Calu3 (cell line): ENCODE measurements around the gene CRB1. TPM values are rescaled to one million over a fixed set of nuclear protein-coding genes. Genes with fewer than 3 reads are reported as not detected.

Experiments used
- BruUV-seq: library from RNA; stranded (reverse); fragments of 400-500 nt; replicated peaks from 2 replicates; lab custom pipeline; 2021; lab: Mats Ljungman, UMichigan
- CTCF ChIA-PET: fragments of 300-600 bp; sonication (Branson Sonifier 250); formaldehyde crosslinking; loops from one replicate; lab custom pipeline; 2022; ENCODE audit warnings: antibody characterized with exemption; lab: Charles Lee
- DNase-seq: peaks from one replicate; pipeline ENCODE4 v3.0.0; 2022
- H3K27ac Mint-ChIP-seq: one replicate; pipeline ENCODE4 v1.8.0; 2022; ENCODE audit warnings: mixed read lengths; ENCODE audit not compliant: unreplicated experiment
- H3K27me3 Mint-ChIP-seq: one replicate; pipeline ENCODE4 v1.8.0; 2022; ENCODE audit warnings: mixed read lengths; ENCODE audit not compliant: unreplicated experiment
- H3K36me3 Mint-ChIP-seq: one replicate; pipeline ENCODE4 v1.8.0; 2022; ENCODE audit warnings: mild to moderate bottlenecking, moderate library complexity, mixed read lengths; ENCODE audit not compliant: insufficient read depth, unreplicated experiment
- H3K4me1 Mint-ChIP-seq: one replicate; pipeline ENCODE4 v1.8.0; 2022; ENCODE audit warnings: mild to moderate bottlenecking, low read depth, mixed read lengths; ENCODE audit not compliant: unreplicated experiment
- H3K4me3 Mint-ChIP-seq: one replicate; pipeline ENCODE4 v1.8.0; 2022; ENCODE audit warnings: mild to moderate bottlenecking, low read depth, moderate library complexity, mixed read lengths; ENCODE audit not compliant: unreplicated experiment
- H3K9me3 Mint-ChIP-seq: one replicate; pipeline ENCODE4 v1.8.0; 2022; ENCODE audit warnings: low read depth, mixed read lengths; ENCODE audit not compliant: unreplicated experiment
- CTCF ChIP-seq: fragments of 200-600 bp; IDR thresholded peaks from one replicate; pipeline ENCODE4 v1.8.0; 2022; ENCODE audit warnings: antibody characterized with exemption; ENCODE audit not compliant: unreplicated experiment
- intact Hi-C: fragments of 100-400 bp; cut with micrococcal nuclease; formaldehyde crosslinking; loops from one replicate; pipeline ENCODE4 v1.10.0; 2022; ENCODE audit not compliant: unreplicated experiment
- total RNA-seq: library from RNA; stranded (reverse); gene quantifications from 2 replicates; pipeline ENCODE4 v1.2.3, GENCODE V29; 2022

Gene CRB1
- total RNA-seq, 1 experiment from 2014 or later = not detected

GRCh38 chr1:197336571-197336970, 68.5 kb downstream of the CRB1 start:
- Mint-ChIP-seq H3K9me3 (no peaks in the 10 kb centered on the region), H3K36me3 (peaks cover 7% of the 10 kb centered on the region), H3K4me3 (no peak overlapping the region), H3K27me3 (no peaks in the 10 kb centered on the region), H3K4me1 (peaks cover 10% of the 10 kb centered on the region), H3K27ac (no peak overlapping the region)
- CTCF ChIA-PET = interaction anchor here (1.3 to 1.8 kb wide), 2 partner anchors 12 to 20 kb away, joined by 4 to 8 read pairs; no protein-coding TSS in a partner anchor
- BruUV-seq = no TSS peak
- DNase-seq = no peak
- intact Hi-C loops = no loop called here
- no peak for TF ChIP-seq CTCF

- peaks cover 7% of the 10 kb centered on the region for H3K36me3 Mint-ChIP-seq
- no peaks in the 10 kb centered on the region for H3K9me3 Mint-ChIP-seq
- no peak overlapping the region for H3K27ac Mint-ChIP-seq
- intact Hi-C loops = no loop called here
- no TSS peak for BruUV-seq
- CTCF ChIA-PET = interaction anchor here (1.0 kb wide), 1 partner anchor 17 kb away, joined by 3 read pairs; no protein-coding TSS in a partner anchor
- H3K27me3 Mint-ChIP-seq = no peaks in the 10 kb centered on the region
- no peak overlapping the region for H3K4me3 Mint-ChIP-seq
- H3K4me1 Mint-ChIP-seq = peaks cover 10% of the 10 kb centered on the region
- TF ChIP-seq CTCF = no peak
- DNase-seq = no peak
Observed at GRCh38 chr1:197339106-197340060, 71.3 kb downstream of the CRB1 start.

GRCh38 chr1:197341626-197342025, 73.6 kb downstream of the CRB1 start:
- Mint-ChIP-seq H3K27ac (no peak overlapping the region), H3K27me3 (no peaks in the 10 kb centered on the region), H3K36me3 (no peaks in the 10 kb centered on the region), H3K4me3 (no peak overlapping the region), H3K9me3 (no peaks in the 10 kb centered on the region), H3K4me1 (no peaks in the 10 kb centered on the region)
- intact Hi-C loops = no loop called here
- no peak for TF ChIP-seq CTCF
- no peak for DNase-seq
- CTCF ChIA-PET = no interaction called here
- no TSS peak for BruUV-seq

- H3K36me3 Mint-ChIP-seq = no peaks in the 10 kb centered on the region
- H3K4me3 Mint-ChIP-seq = no peak overlapping the region
- no TSS peak for BruUV-seq
- no peaks in the 10 kb centered on the region for H3K9me3 Mint-ChIP-seq
- no peak for DNase-seq
- intact Hi-C loops = no loop called here
- TF ChIP-seq CTCF = no peak
- CTCF ChIA-PET = no interaction called here
- no peaks in the 10 kb centered on the region for H3K4me1 Mint-ChIP-seq
- no peaks in the 10 kb centered on the region for H3K27me3 Mint-ChIP-seq
- no peak overlapping the region for H3K27ac Mint-ChIP-seq
Observed at GRCh38 chr1:197342044-197342565, 74.1 kb downstream of the CRB1 start.
